ENCODE measurements around the gene WSCD2.

Gene WSCD2

DNA sequence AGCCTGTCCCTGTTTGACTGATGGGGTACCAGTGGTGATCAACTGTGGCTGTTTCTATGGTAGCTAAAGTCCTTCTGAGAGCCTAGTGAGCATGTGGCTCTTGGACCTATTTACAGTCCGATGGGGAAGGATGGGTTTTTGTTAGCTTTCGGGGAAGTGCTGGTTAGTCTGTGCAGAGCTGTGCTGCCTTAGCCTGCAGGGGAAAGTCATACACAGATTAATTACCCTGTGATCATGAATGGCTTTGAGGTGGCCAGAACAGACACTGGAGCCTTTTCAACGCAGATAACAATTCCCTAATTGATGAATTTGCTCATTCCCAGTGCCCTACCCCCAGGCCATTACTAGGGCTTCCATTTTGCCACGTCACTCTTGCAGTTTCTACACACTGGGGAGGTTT is 99.7 kb downstream of the WSCD2 start:
- no peak for DNase-seq (ENCODE audit: low read depth in 2 of 2)
- no peak overlapping the region for H3K4me3 ChIP-seq (replicated peaks in 1 of 2; ENCODE audit: low read depth in 2 of 2, low read length in 2 of 2)
- TF ChIP-seq, protein P1, sequence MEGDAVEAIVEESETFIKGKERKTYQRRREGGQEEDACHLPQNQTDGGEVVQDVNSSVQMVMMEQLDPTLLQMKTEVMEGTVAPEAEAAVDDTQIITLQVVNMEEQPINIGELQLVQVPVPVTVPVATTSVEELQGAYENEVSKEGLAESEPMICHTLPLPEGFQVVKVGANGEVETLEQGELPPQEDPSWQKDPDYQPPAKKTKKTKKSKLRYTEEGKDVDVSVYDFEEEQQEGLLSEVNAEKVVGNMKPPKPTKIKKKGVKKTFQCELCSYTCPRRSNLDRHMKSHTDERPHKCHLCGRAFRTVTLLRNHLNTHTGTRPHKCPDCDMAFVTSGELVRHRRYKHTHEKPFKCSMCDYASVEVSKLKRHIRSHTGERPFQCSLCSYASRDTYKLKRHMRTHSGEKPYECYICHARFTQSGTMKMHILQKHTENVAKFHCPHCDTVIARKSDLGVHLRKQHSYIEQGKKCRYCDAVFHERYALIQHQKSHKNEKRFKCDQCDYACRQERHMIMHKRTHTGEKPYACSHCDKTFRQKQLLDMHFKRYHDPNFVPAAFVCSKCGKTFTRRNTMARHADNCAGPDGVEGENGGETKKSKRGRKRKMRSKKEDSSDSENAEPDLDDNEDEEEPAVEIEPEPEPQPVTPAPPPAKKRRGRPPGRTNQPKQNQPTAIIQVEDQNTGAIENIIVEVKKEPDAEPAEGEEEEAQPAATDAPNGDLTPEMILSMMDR (IDR thresholded peaks at IDR 0.05; ENCODE audit: low read depth, low read length): no peak

DNA sequence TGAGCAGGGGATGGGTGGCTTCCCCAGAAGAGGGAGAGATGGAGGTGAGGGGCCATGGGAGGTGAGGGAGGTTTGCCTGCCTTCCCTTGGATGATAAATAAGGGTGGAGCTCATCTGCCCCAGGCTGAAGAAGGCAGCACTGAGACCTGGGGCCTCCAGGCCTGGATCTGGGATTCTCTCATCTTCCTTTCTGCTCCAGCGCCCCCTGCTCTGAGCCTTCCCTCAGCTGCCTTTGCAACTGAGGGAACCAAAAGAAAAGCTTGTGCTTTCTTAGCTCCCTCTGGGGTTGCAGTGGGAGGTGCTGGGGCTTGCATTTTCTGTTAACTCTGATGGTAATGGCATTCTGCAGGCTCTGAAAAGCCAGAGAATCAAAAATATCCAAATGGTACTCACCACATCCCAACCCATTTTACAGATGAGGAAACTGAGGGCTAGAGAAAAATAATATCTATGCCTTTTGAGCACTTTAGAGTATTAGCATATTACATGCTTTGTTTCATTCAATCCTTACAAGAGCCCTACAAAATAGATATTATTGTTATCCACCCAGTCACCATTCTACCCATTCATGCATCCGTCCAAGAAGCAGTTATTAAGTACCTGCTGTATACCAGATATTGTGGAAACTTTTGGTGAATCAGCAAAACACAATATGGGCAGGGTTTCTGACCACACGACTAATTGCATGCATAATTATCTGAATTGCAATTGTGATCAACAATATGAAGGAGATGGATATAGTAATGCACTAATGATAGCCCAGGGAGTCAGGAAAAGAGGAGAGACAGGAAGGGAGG is 102.2 kb downstream of the WSCD2 start:
- no peak for DNase-seq (ENCODE audit: low read depth in 2 of 2)
- TF ChIP-seq, protein P1 (IDR thresholded peaks at IDR 0.05; ENCODE audit: low read depth, low read length): no peak
- no peak overlapping the region for H3K4me3 ChIP-seq (replicated peaks in 1 of 2; ENCODE audit: low read depth in 2 of 2, low read length in 2 of 2)

DNA sequence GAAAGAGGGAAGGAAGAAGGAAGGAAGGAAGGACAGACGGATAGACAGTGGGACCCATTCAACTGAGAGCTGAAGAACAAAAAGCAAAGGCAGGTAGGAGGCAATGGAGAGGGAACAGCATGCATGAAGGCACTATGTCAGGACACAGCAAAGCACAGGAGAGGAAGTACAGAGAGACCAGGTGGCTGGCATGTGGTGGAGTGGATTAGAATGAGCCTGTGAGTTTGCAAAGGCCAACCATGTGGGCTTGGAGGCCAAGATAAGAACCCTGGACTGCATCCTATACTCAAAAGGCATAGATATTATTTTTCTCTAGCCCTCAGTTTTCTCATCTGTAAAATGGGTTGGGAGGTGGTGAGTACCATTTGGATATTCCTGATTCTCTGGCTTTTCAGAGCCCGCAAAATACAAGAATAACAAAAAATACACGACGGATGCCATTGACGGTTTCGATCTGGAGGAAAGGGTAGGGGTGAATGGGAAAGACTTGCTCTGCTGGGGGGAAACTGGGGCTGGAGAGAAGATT is 102.9 kb downstream of the WSCD2 start:
- TF ChIP-seq, protein P1 (IDR thresholded peaks at IDR 0.05; ENCODE audit: low read depth, low read length): no peak
- no peak overlapping the region for H3K4me3 ChIP-seq (replicated peaks in 1 of 2; ENCODE audit: low read depth in 2 of 2, low read length in 2 of 2)
- no peak for DNase-seq (ENCODE audit: low read depth in 2 of 2)

DNA sequence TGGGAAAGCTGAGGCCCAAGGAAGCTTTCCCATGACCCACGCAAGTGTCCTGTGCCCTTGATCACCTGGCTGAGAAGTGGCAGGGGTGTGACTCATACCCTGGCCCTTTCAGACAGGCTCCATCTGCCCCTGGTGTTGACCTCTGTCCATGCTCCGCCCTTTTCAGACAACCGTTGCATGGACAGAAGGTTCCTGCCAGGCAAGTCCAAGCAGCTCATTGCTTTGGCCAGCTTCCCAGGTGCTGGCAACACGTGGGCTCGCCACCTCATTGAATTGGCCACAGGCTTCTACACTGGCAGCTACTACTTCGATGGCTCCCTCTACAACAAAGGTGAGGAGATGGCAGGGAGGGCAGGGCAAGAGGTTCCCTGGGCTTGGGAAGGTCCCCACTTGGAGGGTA is 103.5 kb downstream of the WSCD2 start:
- no peak overlapping the region for H3K4me3 ChIP-seq (replicated peaks in 1 of 2; ENCODE audit: low read depth in 2 of 2, low read length in 2 of 2)
- no peak for DNase-seq (ENCODE audit: low read depth in 2 of 2)
- TF ChIP-seq, protein P1 (IDR thresholded peaks at IDR 0.05; ENCODE audit: low read depth, low read length): no peak

DNA sequence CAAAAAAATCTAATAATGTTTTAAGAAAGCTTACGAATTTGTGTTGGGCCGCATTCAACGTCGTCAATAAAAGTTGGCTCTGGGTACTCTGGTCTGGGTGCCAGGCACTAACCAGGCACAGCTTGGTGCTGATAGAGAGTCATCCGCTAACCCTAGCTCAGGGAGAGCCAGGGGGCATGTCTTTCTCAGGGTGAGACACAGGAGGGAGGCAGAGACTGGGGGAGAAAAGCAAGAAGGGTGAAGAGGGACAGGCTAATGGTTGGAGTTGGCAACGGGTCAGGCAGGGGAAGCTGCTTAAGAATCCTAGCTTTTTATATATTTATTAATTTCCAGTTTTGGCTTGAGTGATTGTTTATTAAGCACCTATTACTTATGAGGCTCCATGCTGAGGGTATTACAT is 105.1 kb downstream of the WSCD2 start:
- DNase-seq (ENCODE audit: low read depth in 2 of 2): peak in 1 of 2 donors; percentile 5
- TF ChIP-seq, protein P1 (IDR thresholded peaks at IDR 0.05; ENCODE audit: low read depth, low read length): no peak
- H3K4me3 ChIP-seq (replicated peaks in 1 of 2; ENCODE audit: low read depth in 2 of 2, low read length in 2 of 2): no peak overlapping the region

DNA sequence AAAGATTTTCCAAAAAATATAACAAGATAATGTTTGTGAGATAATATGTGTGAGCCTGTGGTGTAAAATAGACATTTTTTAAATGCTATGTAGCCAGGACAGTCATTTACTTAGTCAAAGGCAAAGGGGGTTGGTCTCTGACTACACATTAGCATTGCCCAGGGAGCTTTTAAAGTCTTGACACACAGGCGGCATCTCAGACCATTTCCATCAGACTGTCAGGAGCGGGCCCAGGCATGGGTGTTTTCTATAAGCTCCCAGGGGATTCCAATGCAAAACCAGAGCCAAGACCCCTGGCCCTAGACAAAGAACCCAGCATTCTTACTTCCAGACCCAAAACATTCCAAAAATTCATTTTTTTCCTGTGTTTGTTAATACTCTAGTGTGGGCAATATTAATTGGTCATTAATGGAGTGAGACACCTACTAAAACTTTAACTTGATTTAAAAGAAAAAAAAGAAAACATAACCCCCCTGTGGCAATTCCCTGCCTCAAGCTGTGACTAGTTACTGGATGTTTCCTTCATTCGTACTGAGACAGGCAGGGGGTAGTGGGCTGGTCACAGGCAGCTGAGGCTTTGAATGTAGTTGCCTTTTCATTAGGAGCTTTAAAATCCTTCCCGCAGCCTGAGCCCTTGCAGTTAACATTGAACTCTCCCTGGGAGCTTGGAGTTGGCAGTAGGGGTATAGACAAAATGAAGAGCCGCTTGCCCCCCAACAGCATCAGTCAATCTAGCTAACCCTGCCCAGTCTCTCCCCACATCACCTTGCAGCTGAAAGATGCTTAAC is 106.3 kb downstream of the WSCD2 start:
- TF ChIP-seq, protein P1 (IDR thresholded peaks at IDR 0.05; ENCODE audit: low read depth, low read length): no peak
- no peak for DNase-seq (ENCODE audit: low read depth in 2 of 2)
- H3K4me3 ChIP-seq (replicated peaks in 1 of 2; ENCODE audit: low read depth in 2 of 2, low read length in 2 of 2): no peak overlapping the region
